Right cardiac atrium (tissue), 5 donors: ENCODE measurements around the gene RNF43. TPM values are rescaled to one million over a fixed set of nuclear protein-coding genes. Genes with fewer than 3 reads are reported as not detected.

Experiments
- ATAC-seq, 2 donors: fragments of 200-7000 bp; cut with Tn5 transposase; one replicate each; pipeline versions ENCODE4 v1.8.0 to v1.9.1; 2020; ENCODE audit warnings: moderate library complexity in 2 of 2, mild to moderate bottlenecking in 1 of 2
- DNase-seq, 3 donors: peaks; one replicate each; pipeline ENCODE4 v3.0.0-alpha.2; 2020
- H3K27ac ChIP-seq: one replicate; pipeline ENCODE4 v1.5.1; 2013; ENCODE audit warnings: mild to moderate bottlenecking, low read length, control low read depth, moderate library complexity
- H3K27me3 ChIP-seq: one replicate; pipeline ENCODE4 v1.6.1; 2013; ENCODE audit not compliant: control insufficient read depth, insufficient read depth
- H3K4me1 ChIP-seq: one replicate; pipeline ENCODE4 v1.6.1; 2013; ENCODE audit warnings: low read length; ENCODE audit not compliant: control insufficient read depth, insufficient read depth
- H3K4me3 ChIP-seq: one replicate; pipeline ENCODE4 v1.5.1; 2013; ENCODE audit warnings: low read length, control low read depth
- H3K9me3 ChIP-seq: one replicate; pipeline ENCODE4 v1.6.1; 2013; ENCODE audit warnings: low read length; ENCODE audit not compliant: control insufficient read depth
- WGBS: extraction: QIAGEN DNeasy Blood & Tissue Kit; methylation state at CpG from one replicate; pipeline ENCODE4 v1.1.7; 2013; 5-methylcytosine and 5-hydroxymethylcytosine counted together
- intact Hi-C, 4 donors: fragments of 100-400 bp; cut with DNase I; formaldehyde crosslinking; loops; one replicate each; pipeline versions ENCODE4 v1.11.0 to v1.14.0; 2022 to 2023
- polyA plus RNA-seq: library from polyadenylated mRNA; stranded (reverse); fragments of 200-250 nt; gene quantifications from one replicate; pipeline ENCODE4 v1.2.3, GENCODE V29; 2013
- total RNA-seq, 4 donors: library from RNA; stranded (reverse); fragmentation: NEBNext Ultra II Directional; extraction: Animal tissue kit (Norgen Biotek cat#: 25700); gene quantifications; one replicate each; pipeline ENCODE4 v1.2.1, GENCODE V29; 2021
- donor health status: healthy with polysubstance abuse.
- donor health status: DM: no; HTN: yes; CAD: no.
- donor health status: DM: no; HTN: no; CAD: no.
- donor health status: DM: no; HTN: yes; CAD: no; lungs with severe emphysema.
- donor health status: DM: yes; HTN: yes; CAD: no.

RNF43 gene
- total and polyA plus RNA-seq, 5 donors = 2.0 to 8.1 (median 3.7) TPM

DNA sequence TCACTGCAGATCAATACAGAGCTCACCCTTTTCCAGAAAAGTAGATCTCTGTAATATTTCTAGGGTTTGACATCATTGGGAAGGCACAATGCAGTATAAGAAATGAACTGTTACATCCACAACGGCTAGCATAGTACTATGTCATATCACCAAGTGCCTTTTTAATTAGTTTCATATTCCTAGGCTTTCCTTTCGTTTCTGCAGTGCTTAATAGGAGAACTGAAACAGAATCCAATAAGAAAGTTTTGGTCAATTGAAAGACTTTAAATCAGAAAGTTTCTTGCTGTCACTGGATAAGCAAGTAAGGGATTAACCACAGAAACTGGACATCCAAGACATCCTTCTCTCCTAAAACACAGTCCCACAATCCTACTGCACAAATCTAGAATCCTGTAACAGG lies 3.5 kb upstream of the RNF43 start:
- no peaks in the 10 kb centered on the region for H3K4me1 ChIP-seq
- intact Hi-C loops = no loop called here
- H3K27ac ChIP-seq = no peak overlapping the region
- H3K27me3 ChIP-seq = no peaks in the 10 kb centered on the region
- no peak for ATAC-seq
- 60% methylated on average over 2 of the region's 2 CpGs for WGBS
- DNase-seq = no peak
- H3K4me3 ChIP-seq = no peak overlapping the region
- no peaks in the 10 kb centered on the region for H3K9me3 ChIP-seq

- DNase-seq = no peak
- ATAC-seq = no peak
- intact Hi-C loops = no loop called here
- Histone ChIP-seq H3K4me1 (no peaks in the 10 kb centered on the region), H3K9me3 (no peaks in the 10 kb centered on the region), H3K27me3 (no peaks in the 10 kb centered on the region), H3K4me3 (peak overlapping the region; percentile 36), H3K27ac (peak overlapping the region; percentile 24)
- 38% methylated on average over 6 of the region's 6 CpGs for WGBS
These were observed 416 bp downstream of the RNF43 start for GRCh38 chr17:58416937-58417299.

DNA sequence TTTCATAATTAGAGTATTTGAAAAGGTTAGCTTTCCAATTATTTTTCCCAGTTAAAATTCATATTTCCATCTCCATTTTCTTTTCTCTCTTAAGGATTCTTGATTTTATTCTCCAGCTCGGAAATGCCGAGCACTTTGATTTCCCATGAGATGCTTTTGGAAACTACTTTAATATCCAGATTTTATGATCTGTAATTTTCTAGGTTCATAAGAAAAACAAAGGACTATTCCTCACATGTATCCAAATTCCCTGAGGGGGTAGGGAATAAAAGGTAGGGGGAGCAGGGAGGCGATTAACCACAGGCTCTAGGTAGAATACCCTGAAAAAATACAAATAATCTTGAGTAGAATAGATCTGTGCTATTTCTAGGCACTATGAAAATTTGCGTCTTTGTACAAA lies 938 bp downstream of the RNF43 start:
- H3K27ac ChIP-seq = no peak overlapping the region
- intact Hi-C loops = no loop called here
- no peaks in the 10 kb centered on the region for H3K9me3 ChIP-seq
- H3K27me3 ChIP-seq = no peaks in the 10 kb centered on the region
- no peaks in the 10 kb centered on the region for H3K4me1 ChIP-seq
- H3K4me3 ChIP-seq = peak overlapping the region; percentile 36
- DNase-seq (no peak), ATAC-seq (no peak)
- 78% methylated on average over 4 of the region's 4 CpGs for WGBS

- H3K27me3 ChIP-seq = no peaks in the 10 kb centered on the region
- no peaks in the 10 kb centered on the region for H3K4me1 ChIP-seq
- no peaks in the 10 kb centered on the region for H3K9me3 ChIP-seq
- peak overlapping the region; percentile 36 for H3K4me3 ChIP-seq
- 63% methylated on average over 6 of the region's 6 CpGs for WGBS
- intact Hi-C loops = no loop called here
- H3K27ac ChIP-seq = no peak overlapping the region
- DNase-seq (peak in 1 of 3 donors; percentile 47), ATAC-seq (peak in 1 of 2 donors; percentile 32)
These were observed 1.8 kb downstream of the RNF43 start for GRCh38 chr17:58415371-58416055.

DNA sequence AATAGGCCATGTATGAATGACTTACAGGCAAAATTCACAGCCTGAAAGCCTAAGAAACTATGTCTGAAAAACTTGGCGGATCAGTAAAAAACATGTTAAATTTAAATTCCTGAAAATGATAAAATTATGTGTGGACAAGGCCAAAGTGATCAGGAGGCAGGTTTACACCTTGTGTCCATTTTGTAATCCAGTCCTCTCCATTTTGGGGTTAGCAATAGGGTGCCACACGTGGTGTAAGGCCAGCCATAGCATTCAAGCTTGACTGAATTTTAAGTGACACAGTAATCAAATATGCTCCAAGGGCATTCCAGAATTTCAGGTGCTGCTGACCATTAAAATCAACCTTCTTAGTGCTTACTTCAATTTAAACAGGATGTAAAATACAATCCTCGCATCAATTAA lies 2.7 kb downstream of the RNF43 start:
- H3K27me3 ChIP-seq = no peaks in the 10 kb centered on the region
- no peak for DNase-seq
- H3K4me1 ChIP-seq = no peaks in the 10 kb centered on the region
- intact Hi-C loops = no loop called here
- no peaks in the 10 kb centered on the region for H3K9me3 ChIP-seq
- no peak overlapping the region for H3K27ac ChIP-seq
- WGBS = 78% methylated on average over 3 of the region's 3 CpGs
- H3K4me3 ChIP-seq = no peak overlapping the region
- ATAC-seq = no peak

DNA sequence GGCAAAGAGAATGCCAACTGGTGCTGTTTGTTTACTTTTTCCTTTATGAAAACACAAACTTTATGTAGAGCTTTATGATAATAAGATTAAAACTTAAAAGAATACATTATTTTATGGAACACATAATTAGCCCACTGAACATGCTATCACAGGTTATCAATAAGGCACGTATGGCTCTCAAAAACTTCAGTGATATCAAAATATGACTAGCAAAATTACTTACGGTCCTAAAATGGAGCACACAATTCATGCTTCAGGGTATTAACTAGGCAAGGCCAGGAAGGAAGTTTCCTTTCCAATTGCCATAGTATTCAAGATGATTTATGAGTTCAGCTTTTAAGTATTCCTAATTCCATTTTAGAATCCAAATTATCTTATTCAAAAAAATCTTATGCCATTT lies 3.6 kb downstream of the RNF43 start:
- Histone ChIP-seq H3K27me3 (no peaks in the 10 kb centered on the region), H3K4me3 (no peak overlapping the region), H3K27ac (no peak overlapping the region), H3K9me3 (no peaks in the 10 kb centered on the region), H3K4me1 (no peaks in the 10 kb centered on the region)
- DNase-seq (no peak), ATAC-seq (no peak)
- WGBS = 37% methylated on average over 2 of the region's 2 CpGs
- intact Hi-C loops = no loop called here

DNA sequence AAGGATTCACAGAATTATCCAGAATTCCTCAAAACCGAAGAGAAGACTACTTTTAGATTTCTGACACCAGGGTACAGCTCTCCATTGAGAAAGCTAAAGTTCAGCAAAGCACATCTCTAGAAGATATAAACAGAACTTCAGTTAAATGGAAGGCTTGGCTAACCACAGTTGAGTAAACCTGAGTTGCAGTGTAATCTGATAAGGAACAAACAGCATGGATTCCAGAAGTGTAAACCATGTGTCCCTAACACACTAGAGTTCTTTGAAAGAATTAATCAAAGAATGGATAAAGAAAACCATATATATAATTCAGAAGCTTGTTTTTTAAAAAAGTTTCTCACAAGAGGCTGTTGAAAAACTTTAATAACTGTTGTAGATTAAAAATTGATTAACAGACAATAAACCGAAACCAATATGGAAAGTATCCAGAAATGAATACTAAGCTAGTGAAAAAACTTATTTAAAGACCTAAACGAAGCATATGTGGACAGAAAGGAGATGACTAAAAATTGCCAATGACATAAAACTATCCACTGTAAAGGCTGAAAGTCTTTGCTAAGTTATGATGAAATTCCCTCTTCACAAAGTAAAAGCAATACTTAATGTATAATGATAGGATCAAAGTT lies 4.3 kb downstream of the RNF43 start:
- intact Hi-C loops = no loop called here
- ATAC-seq (no peak), DNase-seq (no peak)

DNA sequence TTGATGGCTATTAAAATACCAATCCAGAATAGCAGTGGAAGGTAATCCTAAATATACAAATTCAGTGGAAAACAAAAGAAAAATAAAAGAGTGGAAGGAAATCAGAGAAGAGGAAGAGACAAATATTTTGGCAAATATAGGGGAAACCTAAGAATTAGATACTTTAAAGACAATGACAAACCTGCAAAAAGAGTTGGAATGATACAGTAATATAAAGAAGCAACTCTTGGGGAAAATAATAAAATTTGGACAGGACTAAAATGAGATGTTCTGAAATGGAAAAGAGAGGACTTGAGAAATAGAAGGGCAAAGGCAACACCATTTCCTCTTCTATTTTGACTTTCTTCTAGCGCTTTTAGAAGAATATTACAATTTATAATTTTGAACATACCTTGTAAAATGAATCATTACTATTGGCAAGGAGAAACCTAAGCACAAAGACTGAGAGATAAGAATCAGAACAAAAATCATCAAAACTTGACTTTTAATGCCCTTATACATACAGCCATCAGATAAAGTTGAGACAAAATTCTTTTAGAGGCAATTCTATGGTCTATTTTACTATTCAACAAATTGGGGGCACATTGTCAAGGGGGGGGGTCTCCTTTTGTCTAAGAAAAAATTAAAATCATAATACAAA lies 5.2 kb downstream of the RNF43 start:
- Histone ChIP-seq H3K27me3 (no peaks in the 10 kb centered on the region), H3K9me3 (no peaks in the 10 kb centered on the region), H3K4me3 (no peak overlapping the region), H3K4me1 (no peaks in the 10 kb centered on the region), H3K27ac (no peak overlapping the region)
- WGBS = 90% methylated on average over 1 of the region's 1 CpG
- intact Hi-C loops = no loop called here
- ATAC-seq (no peak), DNase-seq (no peak)

More for the DNA sequence above, 4.3 kb downstream of the RNF43 start:
- Histone ChIP-seq H3K9me3 (no peaks in the 10 kb centered on the region), H3K4me3 (no peak overlapping the region), H3K4me1 (no peaks in the 10 kb centered on the region), H3K27me3 (no peaks in the 10 kb centered on the region), H3K27ac (no peak overlapping the region)
- WGBS = 77% methylated on average over 3 of the region's 3 CpGs

DNA sequence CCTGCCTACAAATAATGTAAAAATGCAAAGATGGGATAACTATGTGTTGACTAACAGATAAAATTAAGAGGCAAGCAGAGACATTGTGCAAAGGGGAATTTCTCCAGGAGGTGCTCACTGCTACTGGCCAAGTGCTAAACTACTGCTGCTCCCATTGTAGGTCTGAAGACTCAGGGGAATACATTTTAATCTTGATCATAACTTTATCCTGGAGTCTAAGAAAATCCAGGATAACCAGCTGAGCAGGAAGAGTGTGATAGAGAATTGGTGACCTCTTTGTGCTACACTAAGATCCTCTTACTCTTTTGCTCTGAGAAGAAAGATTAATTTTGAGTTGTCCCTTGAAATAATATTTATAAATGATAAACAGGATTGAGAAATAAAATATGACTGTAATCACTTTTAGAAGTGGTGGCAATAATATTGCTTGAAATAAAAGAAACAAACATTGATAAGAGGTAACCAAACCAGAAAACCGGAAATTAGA lies 5.9 kb downstream of the RNF43 start:
- DNase-seq (no peak), ATAC-seq (no peak)
- H3K27me3 ChIP-seq = no peaks in the 10 kb centered on the region
- no peaks in the 10 kb centered on the region for H3K4me1 ChIP-seq
- no peak overlapping the region for H3K4me3 ChIP-seq
- 66% methylated on average over 1 of the region's 1 CpG for WGBS
- no peaks in the 10 kb centered on the region for H3K9me3 ChIP-seq
- intact Hi-C loops = no loop called here
- H3K27ac ChIP-seq = no peak overlapping the region

DNA sequence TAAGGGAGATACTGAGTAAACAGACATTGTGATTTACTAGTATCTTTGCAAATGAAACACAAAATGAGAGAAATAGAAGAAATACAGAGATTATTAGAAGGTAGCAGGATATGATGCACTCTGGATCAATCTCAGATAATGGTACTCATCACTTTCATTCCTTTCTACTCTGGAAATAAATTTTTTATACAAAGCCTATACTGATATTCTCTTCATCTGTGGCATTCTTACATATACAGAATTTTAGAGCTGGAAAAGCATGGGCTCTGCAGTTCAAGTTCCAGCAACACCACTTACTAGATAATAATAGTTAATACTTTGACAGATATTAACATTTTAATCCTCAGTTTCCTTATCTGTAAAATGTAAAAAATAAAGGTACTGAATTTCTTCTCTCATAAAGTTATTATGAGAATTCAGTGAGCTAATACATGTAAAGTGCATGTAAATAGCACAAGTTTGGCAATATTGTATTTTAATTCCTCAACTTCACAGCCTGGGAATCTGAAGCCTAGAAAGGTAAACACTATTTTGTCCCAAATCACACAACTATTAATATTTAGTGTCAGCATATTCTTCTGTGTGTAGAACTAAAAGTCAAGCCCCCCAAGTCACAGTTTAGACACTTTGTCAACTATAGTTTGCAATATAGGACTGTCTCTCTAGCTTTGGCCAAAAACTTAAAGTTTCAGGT lies 6.5 kb downstream of the RNF43 start:
- no peak for DNase-seq
- no peak for ATAC-seq
- no peaks in the 10 kb centered on the region for H3K27me3 ChIP-seq
- intact Hi-C loops = no loop called here
- H3K9me3 ChIP-seq = no peaks in the 10 kb centered on the region
- no peak overlapping the region for H3K4me3 ChIP-seq
- H3K27ac ChIP-seq = no peak overlapping the region
- H3K4me1 ChIP-seq = no peaks in the 10 kb centered on the region

GRCh38 chr17:58409432-58409831 lies 7.9 kb downstream of the RNF43 start:
- 85% methylated on average over 5 of the region's 5 CpGs for WGBS

More at GRCh38 chr17:58409432-58409831, 7.9 kb downstream of the RNF43 start:
- H3K27me3 ChIP-seq = no peaks in the 10 kb centered on the region
- H3K4me1 ChIP-seq = no peaks in the 10 kb centered on the region
- DNase-seq (no peak), ATAC-seq (no peak)
- intact Hi-C loops = no loop called here
- H3K9me3 ChIP-seq = no peaks in the 10 kb centered on the region
- no peak overlapping the region for H3K4me3 ChIP-seq
- no peak overlapping the region for H3K27ac ChIP-seq
